ENCODE results near the gene ZBTB22. TPM values are rescaled to one million over a fixed set of nuclear protein-coding genes. Genes with fewer than 3 reads are reported as not detected.

ZBTB22 gene
- total RNA-seq, 4 donors from 2014 or later, result 17.9 to 30.3 (median 26.3) TPM

DNA sequence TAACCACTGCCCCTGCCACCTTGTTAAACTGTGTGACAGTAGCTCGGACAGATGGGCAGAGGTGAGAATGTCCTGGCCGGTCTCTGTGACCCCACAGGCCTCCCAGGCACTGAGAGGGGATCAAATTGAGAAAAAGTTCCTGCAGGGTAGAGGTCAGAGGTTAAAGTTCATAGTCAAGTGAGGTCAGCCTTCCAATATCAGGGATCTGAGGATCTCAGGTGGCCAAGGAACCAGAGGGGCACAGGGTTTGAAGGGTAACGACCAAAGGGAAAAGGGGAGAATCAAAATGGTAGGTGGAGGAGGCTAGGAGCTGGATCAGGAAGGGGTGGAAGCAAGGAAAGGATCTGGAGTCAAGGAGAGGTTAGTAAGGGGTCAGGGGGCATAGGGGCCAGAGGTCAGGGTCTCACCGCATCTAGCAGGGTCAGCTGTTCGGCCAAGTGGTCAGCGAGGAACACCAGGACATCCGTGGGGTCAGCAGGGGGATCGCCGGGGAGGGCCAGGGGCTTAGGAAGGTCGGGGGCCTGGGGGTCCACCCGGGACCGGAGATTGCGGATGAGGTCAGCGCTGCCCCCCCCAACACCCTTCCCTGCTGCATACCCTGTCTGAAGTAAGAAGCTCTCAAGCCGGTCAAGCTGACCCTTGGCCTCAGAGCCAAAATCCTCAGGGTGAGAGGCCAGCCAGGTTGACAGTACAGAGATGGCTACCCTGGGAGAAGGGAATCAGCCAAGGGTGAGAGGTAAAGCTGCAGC, 21.7 kb downstream of the ZBTB22 start:
- 89 to 92% methylated on average over 14 to 15 of the region's 15 CpGs for WGBS, 2 donors
- Histone ChIP-seq H3K27ac (no peak overlapping the region), H3K4me3 (replicated peaks in 1 of 3) (no peak overlapping the region), H3K36me3 (peaks cover 21 to 41% of the 10 kb centered on the region in 2 donors), H3K27me3 (no peaks in the 10 kb centered on the region), H3K4me1 (peaks cover 7 to 16% of the 10 kb centered on the region in 2 donors), H3K9me3 (no peaks in the 10 kb centered on the region)
- TF ChIP-seq, protein P1, sequence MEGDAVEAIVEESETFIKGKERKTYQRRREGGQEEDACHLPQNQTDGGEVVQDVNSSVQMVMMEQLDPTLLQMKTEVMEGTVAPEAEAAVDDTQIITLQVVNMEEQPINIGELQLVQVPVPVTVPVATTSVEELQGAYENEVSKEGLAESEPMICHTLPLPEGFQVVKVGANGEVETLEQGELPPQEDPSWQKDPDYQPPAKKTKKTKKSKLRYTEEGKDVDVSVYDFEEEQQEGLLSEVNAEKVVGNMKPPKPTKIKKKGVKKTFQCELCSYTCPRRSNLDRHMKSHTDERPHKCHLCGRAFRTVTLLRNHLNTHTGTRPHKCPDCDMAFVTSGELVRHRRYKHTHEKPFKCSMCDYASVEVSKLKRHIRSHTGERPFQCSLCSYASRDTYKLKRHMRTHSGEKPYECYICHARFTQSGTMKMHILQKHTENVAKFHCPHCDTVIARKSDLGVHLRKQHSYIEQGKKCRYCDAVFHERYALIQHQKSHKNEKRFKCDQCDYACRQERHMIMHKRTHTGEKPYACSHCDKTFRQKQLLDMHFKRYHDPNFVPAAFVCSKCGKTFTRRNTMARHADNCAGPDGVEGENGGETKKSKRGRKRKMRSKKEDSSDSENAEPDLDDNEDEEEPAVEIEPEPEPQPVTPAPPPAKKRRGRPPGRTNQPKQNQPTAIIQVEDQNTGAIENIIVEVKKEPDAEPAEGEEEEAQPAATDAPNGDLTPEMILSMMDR (IDR thresholded peaks at IDR 0.05), result no peak
- no peak for TF ChIP-seq POLR2A (IDR thresholded peaks at IDR 0.05)
- DNase-seq, result no peak
- intact Hi-C loops (cut with DNase I), result no loop called here

DNA sequence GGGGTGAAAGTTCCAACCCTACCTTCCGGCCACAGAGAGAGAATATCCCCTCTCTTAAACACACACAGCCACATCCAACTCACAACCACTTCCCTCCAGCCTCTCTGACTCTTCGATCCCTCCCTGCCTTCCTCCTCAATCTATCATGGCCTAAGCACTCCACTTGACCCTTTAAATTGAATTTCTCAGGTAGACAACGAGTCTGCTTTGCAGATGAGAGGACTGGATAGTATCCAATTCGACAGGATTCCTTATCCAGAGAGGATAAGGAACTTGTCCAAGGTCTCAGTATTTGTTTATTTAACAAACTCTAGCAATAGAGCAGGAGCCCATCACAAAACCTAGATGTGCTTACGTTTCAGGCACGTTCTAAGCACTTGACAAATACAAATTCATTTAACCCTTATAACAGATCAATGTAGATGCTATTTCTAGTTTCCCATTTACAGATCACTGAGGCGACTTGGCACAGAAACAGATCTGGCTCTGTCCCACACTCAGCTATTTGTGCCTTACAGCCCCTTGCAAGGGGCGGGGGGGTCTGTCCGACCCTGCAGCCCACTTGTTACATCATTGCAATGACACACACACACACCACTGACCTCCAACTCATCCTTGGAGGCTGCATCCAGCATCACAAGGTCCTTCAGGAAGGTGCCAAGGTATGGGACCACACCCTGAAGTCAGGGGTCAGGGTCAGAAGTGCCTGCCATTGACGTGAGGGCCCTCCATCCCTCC, 23.3 kb downstream of the ZBTB22 start:
- H3K36me3 ChIP-seq, result peaks cover 21 to 41% of the 10 kb centered on the region in 2 donors
- DNase-seq, result no peak
- intact Hi-C loops (cut with DNase I), result no loop called here
- H3K4me1 ChIP-seq, result peaks cover 6 to 16% of the 10 kb centered on the region in 2 donors
- no peak overlapping the region for H3K4me3 ChIP-seq (replicated peaks in 1 of 3)
- no peak overlapping the region for H3K27ac ChIP-seq
- H3K27me3 ChIP-seq, result no peaks in the 10 kb centered on the region
- 66 to 68% methylated on average over 10 of the region's 10 CpGs for WGBS, 2 donors
- H3K9me3 ChIP-seq, result no peaks in the 10 kb centered on the region
- TF ChIP-seq, protein P1 (IDR thresholded peaks at IDR 0.05), result no peak
- no peak for TF ChIP-seq POLR2A (IDR thresholded peaks at IDR 0.05)

DNA sequence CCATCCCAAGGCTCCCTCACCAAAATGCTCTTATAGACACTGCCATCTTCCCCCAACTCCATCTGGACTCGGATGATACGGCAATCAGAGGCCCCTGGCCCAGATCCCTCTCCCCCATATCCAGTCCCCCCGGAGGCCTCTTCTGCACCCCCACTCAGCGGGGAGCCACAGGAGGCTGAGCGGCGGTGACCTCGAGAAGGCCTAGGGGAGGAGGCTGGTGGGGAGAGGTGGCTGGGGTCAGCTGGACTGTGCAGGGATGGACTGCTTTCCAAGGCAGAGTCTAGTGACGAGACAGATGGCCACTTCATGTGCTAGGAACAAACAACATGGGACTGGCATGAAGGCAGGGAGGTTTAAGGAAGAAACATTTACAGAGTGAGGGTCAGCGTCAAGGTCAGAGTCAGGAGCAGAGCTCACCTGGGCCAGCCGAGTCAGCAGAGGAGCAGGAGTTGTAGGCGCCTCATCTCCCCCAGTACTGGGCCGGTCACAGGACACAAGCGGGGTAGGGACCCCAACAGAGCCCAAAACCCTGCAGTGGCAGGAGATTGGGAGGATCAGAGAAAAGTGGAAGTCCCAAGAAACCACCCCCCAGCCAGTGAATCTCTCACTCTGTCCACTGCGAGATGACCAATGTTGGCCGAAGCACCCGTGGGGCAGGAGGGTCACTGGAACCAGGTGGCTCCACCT, 24.4 kb downstream of the ZBTB22 start:
- 90 to 92% methylated on average over 16 of the region's 16 CpGs for WGBS, 2 donors
- Histone ChIP-seq H3K4me1 (peaks cover 9 to 20% of the 10 kb centered on the region in 2 donors), H3K36me3 (peaks cover 21 to 41% of the 10 kb centered on the region in 2 donors), H3K9me3 (no peaks in the 10 kb centered on the region), H3K4me3 (replicated peaks in 1 of 3) (no peak overlapping the region), H3K27me3 (no peaks in the 10 kb centered on the region), H3K27ac (no peak overlapping the region)
- no peak for DNase-seq
- intact Hi-C loops (cut with DNase I), result no loop called here
- TF ChIP-seq, protein P1 (IDR thresholded peaks at IDR 0.05), result no peak
- no peak for TF ChIP-seq POLR2A (IDR thresholded peaks at IDR 0.05)

DNA sequence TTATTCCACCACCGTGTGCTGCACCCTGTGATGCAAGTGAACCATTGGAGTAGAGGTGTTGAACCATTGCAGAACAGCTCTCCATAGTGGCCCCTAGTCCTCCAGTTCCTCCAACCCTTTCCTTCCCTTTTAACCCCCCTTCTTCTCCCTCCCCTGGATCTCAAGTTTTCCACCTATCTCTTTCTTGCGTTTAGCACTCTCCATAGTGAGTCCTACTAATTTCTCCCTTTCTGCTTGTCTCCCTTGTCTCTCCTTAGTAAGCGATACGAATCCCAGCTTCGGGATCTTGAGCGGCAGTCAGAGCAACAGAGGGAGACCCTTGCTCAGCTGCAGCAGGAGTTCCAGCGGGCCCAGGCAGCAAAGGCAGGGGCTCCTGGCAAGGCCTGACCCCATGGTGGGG, 27.1 kb downstream of the ZBTB22 start:
- peaks cover 31 to 34% of the 10 kb centered on the region in 2 donors for H3K36me3 ChIP-seq

More for the DNA sequence above, 27.1 kb downstream of the ZBTB22 start:
- H3K27ac ChIP-seq, result no peak overlapping the region
- H3K4me1 ChIP-seq, result peaks cover 11 to 17% of the 10 kb centered on the region in 2 donors
- H3K9me3 ChIP-seq, result no peaks in the 10 kb centered on the region
- no peak overlapping the region for H3K4me3 ChIP-seq (replicated peaks in 1 of 3)
- no peaks in the 10 kb centered on the region for H3K27me3 ChIP-seq
- TF ChIP-seq, protein P1 (IDR thresholded peaks at IDR 0.05), result no peak
- TF ChIP-seq POLR2A (IDR thresholded peaks at IDR 0.05), result no peak
- 69 to 70% methylated on average over 7 of the region's 7 CpGs for WGBS, 2 donors
- intact Hi-C loops (cut with DNase I), result no loop called here
- DNase-seq, result no peak
